ENCODE results near the gene SORD.

GRCh38 chr15:45026651-45027190 is 3.7 kb downstream of the SORD start:
- TF ChIP-seq CTCF (IDR thresholded peaks at IDR 0.05) (no peak), POLR2A (IDR thresholded peaks at IDR 0.05) (no peak)
